ENCODE results near the gene CITED1.

DNA sequence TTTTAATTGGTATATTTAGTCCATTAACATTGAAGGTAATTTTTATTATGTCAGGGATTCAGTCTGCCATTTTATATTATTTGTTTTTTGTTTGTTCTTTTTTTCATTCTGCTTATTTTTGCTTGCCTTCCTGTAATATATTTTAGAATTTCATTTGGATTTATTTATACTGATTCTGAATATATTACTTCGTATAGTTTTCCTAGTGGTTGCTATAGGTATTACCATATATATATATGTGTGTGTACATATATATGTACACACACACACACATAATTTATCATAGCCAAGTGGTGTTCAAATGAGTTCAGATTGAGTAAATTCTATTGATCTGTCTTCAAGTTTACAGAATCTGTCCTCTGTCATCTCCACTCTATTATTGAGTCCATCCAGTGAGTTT lies 11.2 kb downstream of the CITED1 start:
- TF ChIP-seq, protein P1, sequence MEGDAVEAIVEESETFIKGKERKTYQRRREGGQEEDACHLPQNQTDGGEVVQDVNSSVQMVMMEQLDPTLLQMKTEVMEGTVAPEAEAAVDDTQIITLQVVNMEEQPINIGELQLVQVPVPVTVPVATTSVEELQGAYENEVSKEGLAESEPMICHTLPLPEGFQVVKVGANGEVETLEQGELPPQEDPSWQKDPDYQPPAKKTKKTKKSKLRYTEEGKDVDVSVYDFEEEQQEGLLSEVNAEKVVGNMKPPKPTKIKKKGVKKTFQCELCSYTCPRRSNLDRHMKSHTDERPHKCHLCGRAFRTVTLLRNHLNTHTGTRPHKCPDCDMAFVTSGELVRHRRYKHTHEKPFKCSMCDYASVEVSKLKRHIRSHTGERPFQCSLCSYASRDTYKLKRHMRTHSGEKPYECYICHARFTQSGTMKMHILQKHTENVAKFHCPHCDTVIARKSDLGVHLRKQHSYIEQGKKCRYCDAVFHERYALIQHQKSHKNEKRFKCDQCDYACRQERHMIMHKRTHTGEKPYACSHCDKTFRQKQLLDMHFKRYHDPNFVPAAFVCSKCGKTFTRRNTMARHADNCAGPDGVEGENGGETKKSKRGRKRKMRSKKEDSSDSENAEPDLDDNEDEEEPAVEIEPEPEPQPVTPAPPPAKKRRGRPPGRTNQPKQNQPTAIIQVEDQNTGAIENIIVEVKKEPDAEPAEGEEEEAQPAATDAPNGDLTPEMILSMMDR (IDR thresholded peaks at IDR 0.05; ENCODE audit: extremely low read depth in 1 of 2, insufficient read depth in 1 of 2, low read depth in 1 of 2, low read length in 2 of 2), result no peak
- TF ChIP-seq EZH2 (IDR thresholded peaks at IDR 0.05; ENCODE audit: borderline replicate concordance, low read depth, low read length, severe bottlenecking), result no peak
- no peak for TF ChIP-seq POLR2A (IDR thresholded peaks at IDR 0.05; ENCODE audit: low read depth, low read length)
- TF ChIP-seq JUN (IDR thresholded peaks at IDR 0.05; ENCODE audit: borderline replicate concordance, insufficient read depth, insufficient read length, low read depth), result no peak
- TF ChIP-seq, protein P2, sequence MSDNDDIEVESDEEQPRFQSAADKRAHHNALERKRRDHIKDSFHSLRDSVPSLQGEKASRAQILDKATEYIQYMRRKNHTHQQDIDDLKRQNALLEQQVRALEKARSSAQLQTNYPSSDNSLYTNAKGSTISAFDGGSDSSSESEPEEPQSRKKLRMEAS (IDR thresholded peaks at IDR 0.05; ENCODE audit: insufficient read depth, insufficient read length), result no peak
- no peak for TF ChIP-seq POLR2AphosphoS5 (IDR thresholded peaks at IDR 0.05; ENCODE audit: insufficient read depth, low read depth, low read length)
